ENCODE results near the gene TFF1.

Gene TFF1

GRCh38 chr21:42340187-42341050, 25.9 kb downstream of the TFF1 start:
- no peak for DNase-seq

GRCh38 chr21:42338729-42339715, 27.3 kb downstream of the TFF1 start:
- no peak for DNase-seq

- peak; percentile 85 for DNase-seq
These were observed 28.3 kb downstream of the TFF1 start for GRCh38 chr21:42337830-42338728.

- no peak for DNase-seq
These were observed 29.1 kb downstream of the TFF1 start for GRCh38 chr21:42337276-42337675.

GRCh38 chr21:42336054-42336453, 30.3 kb downstream of the TFF1 start:
- no peak for DNase-seq

GRCh38 chr21:42332557-42333317, 33.6 kb downstream of the TFF1 start:
- DNase-seq = no peak

GRCh38 chr21:42331660-42332059, 34.7 kb downstream of the TFF1 start:
- DNase-seq = no peak

GRCh38 chr21:42330380-42331371, 35.7 kb downstream of the TFF1 start:
- no peak for DNase-seq

GRCh38 chr21:42324896-42325295, 41.4 kb downstream of the TFF1 start:
- no peak for DNase-seq

GRCh38 chr21:42321845-42322244, 44.5 kb downstream of the TFF1 start:
- DNase-seq = no peak

GRCh38 chr21:42321231-42321630, 45.1 kb downstream of the TFF1 start:
- DNase-seq = no peak

- no peak for DNase-seq
These were observed 45.5 kb downstream of the TFF1 start for GRCh38 chr21:42320791-42321190.

GRCh38 chr21:42319851-42320572, 46.3 kb downstream of the TFF1 start:
- no peak for DNase-seq

- no peak for DNase-seq
These were observed 47.0 kb downstream of the TFF1 start for GRCh38 chr21:42319376-42319775.

GRCh38 chr21:42317826-42318746, 48.2 kb downstream of the TFF1 start:
- no peak for DNase-seq

- no peak for DNase-seq
These were observed 49.0 kb downstream of the TFF1 start for GRCh38 chr21:42317341-42317741.

- DNase-seq = no peak
These were observed 49.4 kb downstream of the TFF1 start for GRCh38 chr21:42316891-42317290.

- DNase-seq = no peak
These were observed 50.9 kb downstream of the TFF1 start, which contains the start of gene TFF3 for GRCh38 chr21:42315296-42315891. TFF3 (minus strand) TSS chr21:42315409; CDS start chr21:42315374, 35 bp downstream.

Data from CD4-positive, alpha-beta T cell treated with Interleukin-10 for 1 hour (primary cell).